MM.1S (cell line): ENCODE results near the gene SECISBP2.

Experiments used
- DNase-seq: peaks from one replicate; pipeline ENCODE4 v3.0.0-alpha.2; 2015
- H2AFZ ChIP-seq: fragments of 300-600 bp; sonication (generic); 2 replicates; pipeline ENCODE4 v1.6.0; 2016; ENCODE audit warnings: antibody characterized with exemption, low read length
- H3F3A ChIP-seq: fragments of 300-600 bp; sonication (generic); 2 replicates; pipeline ENCODE4 v1.6.1; 2016; ENCODE audit warnings: mild to moderate bottlenecking, antibody characterized with exemption, low read length, moderate library complexity, mixed read lengths; ENCODE audit not compliant: insufficient read depth
- H3K27ac ChIP-seq: fragments of 300-600 bp; sonication (generic); 2 replicates; pipeline ENCODE4 v1.5.1; 2016; ENCODE audit warnings: mild to moderate bottlenecking, low read length
- H3K27me3 ChIP-seq: fragments of 300-600 bp; sonication (generic); replicated peaks from 2 replicates; pipeline ENCODE4 v1.6.0; 2016; ENCODE audit warnings: low read length; ENCODE audit not compliant: insufficient read depth
- H3K36me3 ChIP-seq: fragments of 300-600 bp; sonication (generic); replicated peaks from 2 replicates; pipeline ENCODE4 v1.6.1; 2016; ENCODE audit warnings: mild to moderate bottlenecking, low read length, mixed read lengths; ENCODE audit not compliant: insufficient read depth
- H3K4me1 ChIP-seq: fragments of 300-600 bp; sonication (generic); 2 replicates; pipeline ENCODE4 v1.6.1; 2016; ENCODE audit warnings: low read length, mixed read lengths
- H3K4me2 ChIP-seq: fragments of 300-600 bp; sonication (generic); 2 replicates; pipeline ENCODE4 v1.6.0; 2016; ENCODE audit warnings: low read depth, low read length
- H3K4me3 ChIP-seq: fragments of 300-600 bp; sonication (generic); 2 replicates; pipeline ENCODE4 v1.5.1; 2016; ENCODE audit warnings: low read length, mixed read lengths
- H3K79me2 ChIP-seq: fragments of 300-600 bp; sonication (generic); 2 replicates; pipeline ENCODE4 v1.6.1; 2016; ENCODE audit warnings: mixed run types, low read length, mixed read lengths
- H3K9ac ChIP-seq: fragments of 300-600 bp; sonication (generic); 2 replicates; pipeline ENCODE4 v1.6.1; 2016; ENCODE audit warnings: low read length, mixed read lengths
- H3K9me2 ChIP-seq: fragments of 300-600 bp; sonication (generic); replicated peaks from 2 replicates; pipeline ENCODE4 v1.6.1; 2016; ENCODE audit warnings: mild to moderate bottlenecking, low read length, mixed read lengths; ENCODE audit not compliant: insufficient read depth
- H3K9me3 ChIP-seq: fragments of 300-600 bp; sonication (generic); replicated peaks from 2 replicates; pipeline ENCODE4 v1.6.1; 2016; ENCODE audit warnings: mild to moderate bottlenecking, low read length, mixed read lengths; ENCODE audit not compliant: insufficient read depth
- H4K20me1 ChIP-seq: fragments of 300-600 bp; sonication (generic); 2 replicates; pipeline ENCODE4 v1.6.1; 2016; ENCODE audit warnings: mild to moderate bottlenecking, low read length, moderate library complexity, mixed read lengths; ENCODE audit not compliant: insufficient read depth
- EZH2 ChIP-seq: fragments of 300-600 bp; sonication (generic); optimal IDR thresholded peaks from 2 replicates; pipeline ENCODE3; 2017; ENCODE audit warnings: low read depth, mild to moderate bottlenecking, antibody characterized with exemption, low read length, mixed read lengths
- EZH2phosphoT487 ChIP-seq: fragments of 300-600 bp; sonication (generic); IDR thresholded peaks from 2 replicates; pipeline ENCODE4 v1.6.1; 2018; ENCODE audit warnings: antibody characterized with exemption, low read length
- TF ChIP-seq, protein P1 (sequence below): fragments of 300-600 bp; sonication (generic); IDR thresholded peaks from 2 replicates; pipeline ENCODE4 v1.5.1; 2016; ENCODE audit warnings: antibody characterized with exemption, low read length, mixed read lengths

SECISBP2 gene

GRCh38 chr9:89407070-89407469, 88.8 kb downstream of the SECISBP2 start:
- no peaks in the 10 kb centered on the region for H4K20me1 ChIP-seq
- TF ChIP-seq, protein P1, sequence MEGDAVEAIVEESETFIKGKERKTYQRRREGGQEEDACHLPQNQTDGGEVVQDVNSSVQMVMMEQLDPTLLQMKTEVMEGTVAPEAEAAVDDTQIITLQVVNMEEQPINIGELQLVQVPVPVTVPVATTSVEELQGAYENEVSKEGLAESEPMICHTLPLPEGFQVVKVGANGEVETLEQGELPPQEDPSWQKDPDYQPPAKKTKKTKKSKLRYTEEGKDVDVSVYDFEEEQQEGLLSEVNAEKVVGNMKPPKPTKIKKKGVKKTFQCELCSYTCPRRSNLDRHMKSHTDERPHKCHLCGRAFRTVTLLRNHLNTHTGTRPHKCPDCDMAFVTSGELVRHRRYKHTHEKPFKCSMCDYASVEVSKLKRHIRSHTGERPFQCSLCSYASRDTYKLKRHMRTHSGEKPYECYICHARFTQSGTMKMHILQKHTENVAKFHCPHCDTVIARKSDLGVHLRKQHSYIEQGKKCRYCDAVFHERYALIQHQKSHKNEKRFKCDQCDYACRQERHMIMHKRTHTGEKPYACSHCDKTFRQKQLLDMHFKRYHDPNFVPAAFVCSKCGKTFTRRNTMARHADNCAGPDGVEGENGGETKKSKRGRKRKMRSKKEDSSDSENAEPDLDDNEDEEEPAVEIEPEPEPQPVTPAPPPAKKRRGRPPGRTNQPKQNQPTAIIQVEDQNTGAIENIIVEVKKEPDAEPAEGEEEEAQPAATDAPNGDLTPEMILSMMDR = no peak
- no peak for TF ChIP-seq EZH2phosphoT487
- TF ChIP-seq EZH2 = no peak
- peak overlapping the region; percentile 93 for H3K4me2 ChIP-seq
- DNase-seq = no peak
- peaks cover 39% of the 10 kb centered on the region for H3K4me1 ChIP-seq
- H3K9ac ChIP-seq = peak overlapping the region; percentile 43; the same call in 1 of the 2 replicates
- H3K27me3 ChIP-seq = no peaks in the 10 kb centered on the region
- H2AFZ ChIP-seq = no peak overlapping the region
- no peak overlapping the region for H3K4me3 ChIP-seq
- H3K27ac ChIP-seq = peak overlapping the region; percentile 89
- peaks cover 24% of the 10 kb centered on the region for H3F3A ChIP-seq
- H3K9me3 ChIP-seq = no peaks in the 10 kb centered on the region
- no peaks in the 10 kb centered on the region; the same call in 1 of the 2 replicates for H3K36me3 ChIP-seq
- H3K79me2 ChIP-seq = peaks cover 98% of the 10 kb centered on the region
- H3K9me2 ChIP-seq = no peaks in the 10 kb centered on the region

- no peaks in the 10 kb centered on the region; the same call in 1 of the 2 replicates for H3K36me3 ChIP-seq
- no peak overlapping the region for H3K9ac ChIP-seq
- peaks cover 24% of the 10 kb centered on the region for H3F3A ChIP-seq
- DNase-seq = peak; percentile 40
- peaks cover 98% of the 10 kb centered on the region for H3K79me2 ChIP-seq
- no peaks in the 10 kb centered on the region for H3K27me3 ChIP-seq
- H2AFZ ChIP-seq = no peak overlapping the region
- peaks cover 39% of the 10 kb centered on the region for H3K4me1 ChIP-seq
- peak overlapping the region; percentile 6; the same call in 1 of the 2 replicates for H3K4me2 ChIP-seq
- peak overlapping the region; percentile 24; the same call in 1 of the 2 replicates for H3K27ac ChIP-seq
- TF ChIP-seq EZH2phosphoT487 (no peak), EZH2 (no peak)
- TF ChIP-seq, protein P1 = no peak
- no peaks in the 10 kb centered on the region for H4K20me1 ChIP-seq
- H3K4me3 ChIP-seq = no peak overlapping the region
- H3K9me3 ChIP-seq = no peaks in the 10 kb centered on the region
- no peaks in the 10 kb centered on the region for H3K9me2 ChIP-seq
Measured at GRCh38 chr9:89408628-89409101, 90.4 kb downstream of the SECISBP2 start.
